K562 (cell line): ENCODE measurements around the gene KMT2E. TPM values are rescaled to one million over a fixed set of nuclear protein-coding genes. Genes with fewer than 3 reads are reported as not detected.

Experiments
- ATAC-seq: fragments of 200-7000 bp; cut with Tn5 transposase; 3 replicates; pipeline ENCODE4 v1.9.1; 2020; ENCODE audit warnings: moderate library complexity
- BruUV-seq: library from RNA; stranded (reverse); fragments of 400-500 nt; replicated peaks from 2 replicates; lab custom pipeline; 2021; lab: Mats Ljungman, UMichigan
- CTCF ChIA-PET: fragments of 300-600 bp; formaldehyde crosslinking; extraction: SDS; loops from one replicate; lab custom pipeline; 2021; ENCODE audit warnings: low intra/inter-chr PET ratio; lab: Yijun Ruan, JAX
- POLR2A ChIA-PET: fragments of 300-600, 350-650 bp; sonication (Branson Sonifier 250); formaldehyde crosslinking; extraction: SDS; loops from one replicate; lab custom pipeline; 2021; ENCODE audit warnings: antibody characterized with exemption, inconsistent platforms; lab: Yijun Ruan, JAX
- DNase-seq, 4 experiments: peaks; one replicate each; pipeline versions ENCODE4 v3.0.0 to v3.0.0-alpha.2; 2011 to 2018; ENCODE audit warnings: low spot score in 3 of 4, mixed read lengths in 3 of 4; ENCODE audit errors: extremely low read depth in 1 of 4
- FAIRE-seq: peaks from 2 replicates; lab custom pipeline; 2011; peaks lifted over from hg19 to GRCh38; lab: Jason Lieb, UNC
- H2AFZ ChIP-seq: 2 replicates; pipeline ENCODE4 v1.6.0; 2011; ENCODE audit warnings: low read depth, low read length, control low read depth, inconsistent platforms
- H3K27ac ChIP-seq: fragments of 200-600 bp; 3 replicates; pipeline ENCODE4 v1.8.0; 2011; ENCODE audit warnings: low read depth, mild to moderate bottlenecking, control low read depth, inconsistent platforms, low read length, moderate library complexity, mixed read lengths; ENCODE audit errors: extremely low read depth
- H3K27me3 ChIP-seq, 2 experiments: fragments of 300-600 bp in 1 of 2; 2 replicates in 1 of 2; 3 replicates in 1 of 2; pipeline versions ENCODE4 v1.6.0 to v1.8.0; 2011; ENCODE audit warnings: inconsistent platforms in 2 of 2, low read length in 2 of 2, mild to moderate bottlenecking in 1 of 2, mixed read lengths in 1 of 2, moderate library complexity in 1 of 2; ENCODE audit not compliant: control insufficient read depth in 2 of 2, insufficient read depth in 2 of 2
- H3K36me3 ChIP-seq: fragments of 300-600 bp; 3 replicates; pipeline ENCODE4 v1.8.0; 2011; ENCODE audit warnings: mild to moderate bottlenecking, low read length, inconsistent platforms; ENCODE audit not compliant: control insufficient read depth, insufficient read depth
- H3K4me1 ChIP-seq, 2 experiments: fragments of 200-600 bp in 1 of 2; replicated peaks in 1 of 2; 2 replicates in 1 of 2; 3 replicates in 1 of 2; pipeline versions ENCODE4 v1.5.1 to v1.8.0; 2011; ENCODE audit warnings: inconsistent platforms in 2 of 2, low read length in 2 of 2, mild to moderate bottlenecking in 1 of 2, mixed read lengths in 1 of 2, moderate library complexity in 1 of 2; ENCODE audit not compliant: control insufficient read depth in 2 of 2, insufficient read depth in 2 of 2
- H3K4me2 ChIP-seq: 2 replicates; pipeline ENCODE4 v1.6.1; 2011; ENCODE audit warnings: low read length, control low read depth, inconsistent platforms, mixed read lengths; ENCODE audit not compliant: insufficient read depth
- H3K4me3 ChIP-seq: fragments of 200-600 bp; sonication (generic), shearing (Covaris generic); 2 replicates; pipeline ENCODE4 v1.5.1; 2016; ENCODE audit warnings: control low read depth, inconsistent platforms
- H3K79me2 ChIP-seq: fragments of 200-600 bp; 3 replicates; pipeline ENCODE4 v1.8.0; 2011; ENCODE audit warnings: low read length, inconsistent platforms; ENCODE audit not compliant: control insufficient read depth, insufficient read depth
- H3K9ac ChIP-seq, 2 experiments: 2 replicates each; pipeline versions ENCODE4 v1.6.0 to v1.6.1; 2011; ENCODE audit warnings: low read depth in 2 of 2, low read length in 2 of 2, control low read depth in 1 of 2, inconsistent platforms in 1 of 2, mild to moderate bottlenecking in 1 of 2, mixed read lengths in 1 of 2; ENCODE audit not compliant: insufficient read depth in 1 of 2
- H3K9me1 ChIP-seq: one replicate; pipeline ENCODE4 v1.6.0; 2011; ENCODE audit warnings: inconsistent platforms, mild to moderate bottlenecking, low read length, moderate library complexity; ENCODE audit not compliant: control insufficient read depth, insufficient read depth
- H3K9me3 ChIP-seq: replicated peaks from 2 replicates; pipeline ENCODE4 v1.5.1; 2011; ENCODE audit warnings: low read depth, low read length, inconsistent platforms; ENCODE audit not compliant: control insufficient read depth, insufficient read depth
- H4K20me1 ChIP-seq: replicated peaks from 2 replicates; pipeline ENCODE4 v1.6.1; 2011; ENCODE audit warnings: low read length, inconsistent platforms, mixed read lengths; ENCODE audit not compliant: control insufficient read depth, insufficient read depth
- PBX2 ChIP-seq, 2 experiments: IDR thresholded peaks in 1 of 2; conservative IDR thresholded peaks in 1 of 2; 2 replicates each; pipeline ENCODE4 v1.6.1; 2016; ENCODE audit warnings: low read depth in 2 of 2, mild to moderate bottlenecking in 1 of 2, missing compliant biosample characterization in 1 of 2, missing genetic modification characterization in 1 of 2, moderate library complexity in 1 of 2
- RBM39 ChIP-seq: fragments of 200-400 bp; formaldehyde crosslinking; optimal IDR thresholded peaks from 2 replicates; pipeline ENCODE3; 2018; ENCODE audit warnings: low read depth, low read length
- ZNF280B ChIP-seq: fragments of 250-450 bp; sonication (Bioruptor Pico); IDR thresholded peaks from 2 replicates; pipeline ENCODE4 v1.5.1; 2021; ENCODE audit warnings: mild to moderate bottlenecking
- ZNF41 ChIP-seq: fragments of 250-450 bp; sonication (Bioruptor Pico); conservative IDR thresholded peaks from 2 replicates; pipeline ENCODE4 v1.4.0; 2020; ENCODE audit warnings: mild to moderate bottlenecking
- WGBS: fragments of 100-300 bp; shearing (Covaris generic); methylation state at CpG from one replicate; pipeline ENCODE4 v1.1.6; 2016; ENCODE audit warnings: low coverage, mixed read lengths; ENCODE audit not compliant: insufficient coverage; ENCODE audit errors: missing lambda C conversion rate; 5-methylcytosine and 5-hydroxymethylcytosine counted together
- in situ Hi-C: fragments of 300-500 bp; cut with MboI; formaldehyde crosslinking; loops from 4 replicates; pipeline ENCODE4 v1.15.0; 2018; ENCODE audit warnings: inconsistent platforms, mixed read lengths
- intact Hi-C: fragments of 100-400 bp; cut with micrococcal nuclease; formaldehyde crosslinking; loops from 2 replicates; pipeline ENCODE4 v1.14.2; 2022
- polyA plus RNA-seq, 8 experiments: library from polyadenylated mRNA; depleted of rRNA in 4 of 8; stranded (reverse) in 5 of 8; unstranded in 3 of 8; fragments of >200 nt; fragmentation: Nextera tagmentation in 2 of 8; fragmentation: Illumina TruSeq in 1 of 8; extraction: Ambion mirVana in 2 of 8; extraction: Trizol in 1 of 8; gene quantifications; 2 replicates each; pipeline versions ENCODE4 v1.2.1 to v1.2.3, GENCODE V29; 2011 to 2014; ENCODE audit warnings: inconsistent platforms in 1 of 8, missing spikeins in 1 of 8
- total RNA-seq, 7 experiments: library from RNA; depleted of rRNA in 6 of 7; stranded (reverse); fragments of >200 nt in 6 of 7; fragmentation: Illumina TruSeq in 2 of 7; extraction: Trizol in 2 of 7; gene quantifications; 2 replicates each; pipeline versions ENCODE4 v1.2.1 to v1.2.3, GENCODE V29; 2011 to 2021; ENCODE audit warnings: low replicate concordance in 1 of 7

KMT2E gene
- total and polyA plus RNA-seq, 9 of the 15 experiments (the other 6 are each of a cell fraction or from before 2014, with no cell fraction given) = 8.9 to 55.3 (median 38.1) TPM

GRCh38 chr7:105157278-105157677 is 143.3 kb downstream of the KMT2E start:
- H3K27ac ChIP-seq = no peak overlapping the region
- FAIRE-seq = no peak
- no peak overlapping the region for H3K9ac ChIP-seq
- H3K9me3 ChIP-seq = no peaks in the 10 kb centered on the region
- intact Hi-C loops (no loop called here), in situ Hi-C loops (no loop called here)
- DNase-seq = no peak
- CTCF ChIA-PET = no interaction called here
- 53% methylated on average over 3 of the region's 3 CpGs for WGBS
- H3K79me2 ChIP-seq = no peaks in the 10 kb centered on the region
- no peaks in the 10 kb centered on the region for H4K20me1 ChIP-seq
- H3K4me3 ChIP-seq = no peak overlapping the region
- no peaks in the 10 kb centered on the region; a peak in 1 of 5 replicates for H3K4me1 ChIP-seq
- no peak for ATAC-seq
- no peaks in the 10 kb centered on the region for H3K9me1 ChIP-seq
- peaks cover 7% of the 10 kb centered on the region; the same call in 2 of the 3 replicates for H3K36me3 ChIP-seq
- no TSS peak for BruUV-seq
- H3K27me3 ChIP-seq = no peaks in the 10 kb centered on the region
- no peak overlapping the region for H2AFZ ChIP-seq
- no peak for TF ChIP-seq PBX2 (CRISPR knock-in tag; IDR thresholded peaks at IDR 0.05; ENCODE audit: low read depth)
- no peak for TF ChIP-seq PBX2 (tag; conservative IDR thresholded peaks at IDR 0.05; ENCODE audit: low read depth)
- TF ChIP-seq ZNF280B = no peak
- TF ChIP-seq RBM39 = no peak
- no peak for TF ChIP-seq ZNF41 (CRISPR knock-in tag)
- POLR2A ChIA-PET = interaction anchor here (0.9 to 1.3 kb wide), 2 partner anchors 13 to 30 kb away, joined by 4 to 5 read pairs; no protein-coding TSS in a partner anchor
- H3K4me2 ChIP-seq = no peak overlapping the region
